IMR-90 (cell line): Measurements from ENCODE around the gene ZBTB45. TPM values are rescaled to one million over a fixed set of nuclear protein-coding genes. Genes with fewer than 3 reads are reported as not detected.

Experiments used
- ATAC-seq: fragments of 200-7000 bp; cut with Tn5 transposase; 2 replicates; pipeline ENCODE4 v1.9.1; 2020; ENCODE audit warnings: low read depth, mild to moderate bottlenecking, moderate library complexity
- BruUV-seq: library from RNA; stranded (reverse); fragments of 400-500 nt; replicated peaks from 2 replicates; lab custom pipeline; 2021; lab: Mats Ljungman, UMichigan
- CTCF ChIA-PET: fragments of 300-600 bp; formaldehyde crosslinking; extraction: SDS; loops from one replicate; lab custom pipeline; 2021; ENCODE audit warnings: antibody characterized with exemption; lab: Yijun Ruan, JAX
- POLR2A ChIA-PET: fragments of 300-600 bp; sonication (Branson Sonifier 250); formaldehyde crosslinking; loops from one replicate; lab custom pipeline; 2022; ENCODE audit warnings: antibody characterized with exemption; ENCODE audit not compliant: unreplicated experiment; lab: Charles Lee
- DNase-seq: peaks from one replicate; pipeline ENCODE4 v3.0.0; 2013
- H2AFZ ChIP-seq: replicated peaks from 2 replicates; pipeline ENCODE3; 2013; ENCODE audit warnings: low read length, mild to moderate bottlenecking; ENCODE audit not compliant: poor library complexity
- H2AK5ac ChIP-seq: 2 replicates; pipeline ENCODE4 v1.6.1; 2013; ENCODE audit warnings: low read depth, low read length, inconsistent platforms
- H2AK9ac ChIP-seq: replicated peaks from 2 replicates; pipeline ENCODE3; 2013; ENCODE audit warnings: mild to moderate bottlenecking, low read depth, low read length, moderate library complexity; ENCODE audit not compliant: poor library complexity
- H2BK120ac ChIP-seq: 2 replicates; pipeline ENCODE4 v1.6.1; 2013; ENCODE audit warnings: low read depth, low read length, inconsistent platforms
- H2BK15ac ChIP-seq: 3 replicates; pipeline ENCODE4 v1.6.1; 2013; ENCODE audit warnings: low read depth, low read length, inconsistent platforms
- H2BK20ac ChIP-seq: 2 replicates; pipeline ENCODE4 v1.6.1; 2013; ENCODE audit warnings: low read depth, mild to moderate bottlenecking, inconsistent platforms, low read length, moderate library complexity
- H2BK5ac ChIP-seq: 2 replicates; pipeline ENCODE4 v1.6.1; 2013; ENCODE audit warnings: mild to moderate bottlenecking, low read depth, low read length, inconsistent platforms; ENCODE audit not compliant: poor library complexity, severe bottlenecking
- H3K14ac ChIP-seq: replicated peaks from 2 replicates; pipeline ENCODE4 v1.6.1; 2013; ENCODE audit warnings: low read depth, low read length, inconsistent platforms
- H3K18ac ChIP-seq: 2 replicates; pipeline ENCODE4 v1.6.1; 2013; ENCODE audit warnings: low read depth, low read length, control low read depth
- H3K23ac ChIP-seq: 2 replicates; pipeline ENCODE4 v1.6.1; 2013; ENCODE audit warnings: low read depth, low read length, inconsistent platforms
- H3K27ac ChIP-seq: 2 replicates; pipeline ENCODE4 v1.5.1; 2013; ENCODE audit warnings: mild to moderate bottlenecking, control low read depth, low read length; ENCODE audit not compliant: insufficient read depth
- H3K27me3 ChIP-seq: 2 replicates; pipeline ENCODE4 v1.6.1; 2013; ENCODE audit warnings: low read length; ENCODE audit not compliant: control insufficient read depth, insufficient read depth
- H3K36me3 ChIP-seq: 2 replicates; pipeline ENCODE4 v1.6.1; 2013; ENCODE audit warnings: low read length, mixed read lengths; ENCODE audit not compliant: control insufficient read depth, insufficient read depth
- H3K4ac ChIP-seq: 2 replicates; pipeline ENCODE4 v1.6.1; 2013; ENCODE audit warnings: low read depth, low read length, inconsistent platforms
- H3K4me1 ChIP-seq: 2 replicates; pipeline ENCODE4 v1.6.1; 2013; ENCODE audit warnings: low read length, mixed read lengths; ENCODE audit not compliant: control insufficient read depth, insufficient read depth
- H3K4me2 ChIP-seq: 2 replicates; pipeline ENCODE4 v1.6.1; 2013; ENCODE audit warnings: low read depth, mild to moderate bottlenecking, control low read depth, low read length, moderate library complexity
- H3K4me3 ChIP-seq: 2 replicates; pipeline ENCODE4 v1.5.1; 2013; ENCODE audit warnings: low read depth, mild to moderate bottlenecking, control low read depth, low read length, moderate library complexity; ENCODE audit not compliant: insufficient read depth
- H3K56ac ChIP-seq: 2 replicates; pipeline ENCODE4 v1.6.1; 2013; ENCODE audit warnings: low read length, inconsistent platforms; ENCODE audit not compliant: insufficient read depth; ENCODE audit errors: extremely low read depth
- H3K79me1 ChIP-seq, 2 experiments: 2 replicates each; pipeline ENCODE4 v1.6.1; 2013; ENCODE audit warnings: low read length in 2 of 2, inconsistent platforms in 1 of 2, low read depth in 1 of 2
- H3K9ac ChIP-seq: 2 replicates; pipeline ENCODE4 v1.6.1; 2013; ENCODE audit warnings: low read depth, low read length, control low read depth
- H3K9me1 ChIP-seq: 2 replicates; pipeline ENCODE4 v1.6.1; 2013; ENCODE audit warnings: low read length, inconsistent platforms; ENCODE audit not compliant: insufficient read depth
- H3K9me3 ChIP-seq: 2 replicates; pipeline ENCODE4 v1.6.1; 2013; ENCODE audit warnings: low read length; ENCODE audit not compliant: control insufficient read depth, insufficient read depth
- H4K20me1 ChIP-seq: 2 replicates; pipeline ENCODE4 v1.6.1; 2013; ENCODE audit warnings: low read length, inconsistent platforms; ENCODE audit not compliant: insufficient read depth
- H4K5ac ChIP-seq: 2 replicates; pipeline ENCODE4 v1.6.1; 2013; ENCODE audit warnings: mild to moderate bottlenecking, low read depth, low read length, control low read depth
- H4K8ac ChIP-seq, 2 experiments: 2 replicates each; pipeline ENCODE4 v1.6.1; 2013; ENCODE audit warnings: low read depth in 2 of 2, low read length in 2 of 2, control low read depth in 1 of 2, inconsistent platforms in 1 of 2
- H4K91ac ChIP-seq: 2 replicates; pipeline ENCODE4 v1.6.1; 2013; ENCODE audit warnings: low read depth, low read length, inconsistent platforms; ENCODE audit not compliant: insufficient read depth
- BHLHE40 ChIP-seq: fragments of 150-350 bp; IDR thresholded peaks from 2 replicates; pipeline ENCODE4 v1.6.1; 2016; ENCODE audit warnings: mild to moderate bottlenecking, low read depth, low read length
- CEBPB ChIP-seq: IDR thresholded peaks from 2 replicates; pipeline ENCODE4 v1.6.1; 2012; ENCODE audit warnings: low read depth, low read length, improper control_type of control experiment
- CHD1 ChIP-seq: IDR thresholded peaks from 2 replicates; pipeline ENCODE4 v1.6.1; 2012; ENCODE audit warnings: low read depth, low read length, improper control_type of control experiment
- FOS ChIP-seq: fragments of 150-350 bp; IDR thresholded peaks from 2 replicates; pipeline ENCODE4 v1.6.1; 2016; ENCODE audit warnings: low read depth, low read length
- MAFK ChIP-seq: IDR thresholded peaks from 2 replicates; pipeline ENCODE4 v1.6.1; 2012; ENCODE audit warnings: low read depth, low read length, improper control_type of control experiment
- MAZ ChIP-seq: IDR thresholded peaks from 2 replicates; pipeline ENCODE4 v1.6.1; 2012; ENCODE audit warnings: low read depth, mild to moderate bottlenecking, low read length, improper control_type of control experiment, moderate library complexity, borderline replicate concordance
- MXI1 ChIP-seq: IDR thresholded peaks from 2 replicates; pipeline ENCODE4 v1.6.1; 2012; ENCODE audit warnings: low read depth, mild to moderate bottlenecking, low read length, moderate library complexity, borderline replicate concordance
- NFE2L2 ChIP-seq: fragments of 150-350 bp; IDR thresholded peaks from 2 replicates; pipeline ENCODE4 v1.6.1; 2016; ENCODE audit warnings: low read depth, mild to moderate bottlenecking, low read length
- POLR2A ChIP-seq: IDR thresholded peaks from 2 replicates; pipeline ENCODE4 v1.6.1; 2012; ENCODE audit warnings: mild to moderate bottlenecking, low read depth, low read length
- RAD21 ChIP-seq: IDR thresholded peaks from 2 replicates; pipeline ENCODE4 v1.6.1; 2012; ENCODE audit warnings: low read length, improper control_type of control experiment
- RCOR1 ChIP-seq: IDR thresholded peaks from 2 replicates; pipeline ENCODE4 v1.6.1; 2012; ENCODE audit warnings: mild to moderate bottlenecking, low read length, improper control_type of control experiment; ENCODE audit not compliant: insufficient replicate concordance
- RFX5 ChIP-seq: IDR thresholded peaks from 2 replicates; pipeline ENCODE4 v1.8.0; 2012; ENCODE audit warnings: low read depth, mild to moderate bottlenecking, low read length, moderate library complexity
- SMC3 ChIP-seq: fragments of 150-350 bp; IDR thresholded peaks from 2 replicates; pipeline ENCODE4 v1.6.1; 2016; ENCODE audit warnings: low read depth, mild to moderate bottlenecking, antibody characterized with exemption, low read length, moderate library complexity
- WGBS, 2 experiments: methylation state at CpG; one replicate each; pipeline versions ENCODE4 v1.1.5 to v1.1.7; 2013; ENCODE audit warnings: missing lambda C conversion rate in 2 of 2; ENCODE audit not compliant: insufficient read length in 1 of 2; ENCODE audit errors: extremely low coverage in 2 of 2; 5-methylcytosine and 5-hydroxymethylcytosine counted together
- dilution Hi-C: fragments of 300-500 bp; cut with HindIII; formaldehyde crosslinking; loops from one replicate; pipeline ENCODE4 v1.14.3; 2018; ENCODE audit warnings: low sequenced_read_pairs; ENCODE audit not compliant: unreplicated experiment
- in situ Hi-C: fragments of 300-500 bp; cut with MboI; formaldehyde crosslinking; loops from 3 replicates; pipeline ENCODE4 v1.14.3; 2019; ENCODE audit warnings: low sequenced_read_pairs, inconsistent platforms, mixed read lengths
- intact Hi-C: fragments of 100-400 bp; cut with micrococcal nuclease; formaldehyde crosslinking; loops from 2 replicates; pipeline ENCODE4 v1.10.0; 2022
- polyA plus RNA-seq, 3 experiments: library from polyadenylated mRNA; depleted of rRNA; stranded (reverse); fragments of >200 nt; gene quantifications; 2 replicates each; pipeline ENCODE4 v1.2.3, GENCODE V29; 2012; ENCODE audit warnings: low replicate concordance in 1 of 3
- total RNA-seq: library from RNA; depleted of rRNA; stranded (reverse); fragments of >200 nt; gene quantifications from 2 replicates; pipeline ENCODE4 v1.2.3, GENCODE V29; 2012
- TF ChIP-seq, protein P1 (sequence below): fragments of 150-350 bp; IDR thresholded peaks from 2 replicates; pipeline ENCODE4 v1.6.1; 2017; ENCODE audit warnings: mild to moderate bottlenecking, antibody characterized with exemption, low read length, low read depth
- TF ChIP-seq, protein P2 (sequence below): conservative IDR thresholded peaks from 2 replicates; pipeline ENCODE4 v1.5.1; 2012; ENCODE audit warnings: mild to moderate bottlenecking, low read depth, low read length, improper control_type of control experiment
- TF ChIP-seq, protein P3 (sequence below): fragments of 150-350 bp; IDR thresholded peaks from 2 replicates; pipeline ENCODE4 v1.6.1; 2016; ENCODE audit warnings: low read depth, mild to moderate bottlenecking, low read length, moderate library complexity, borderline replicate concordance

The ZBTB45 gene
- total and polyA plus RNA-seq, 2 of the 4 experiments (the other 2 are of a cell fraction), result 1.4 to 9.7 TPM

DNA sequence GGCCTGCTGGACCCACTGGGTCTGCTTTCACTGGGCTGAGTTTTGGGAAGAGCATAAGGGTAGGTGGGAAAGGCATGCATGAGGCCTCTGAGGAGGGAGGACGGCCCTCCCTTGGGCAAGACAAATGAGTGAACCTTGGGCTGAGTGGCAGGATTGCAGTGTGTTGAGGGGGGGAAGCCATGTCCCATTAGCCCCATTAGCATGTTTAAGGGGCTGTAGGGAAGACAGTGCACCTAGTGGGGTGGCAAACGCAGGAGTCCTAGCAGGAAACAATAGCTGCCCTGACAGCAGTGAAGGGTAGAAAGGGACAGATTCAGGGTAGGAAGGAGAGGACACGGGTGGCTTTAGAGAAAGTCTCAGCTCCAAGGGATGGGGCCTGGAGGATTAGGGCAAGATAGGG is 3.1 kb upstream of the ZBTB45 start:
- Histone ChIP-seq H2BK5ac (no peak overlapping the region), H4K8ac (no peak overlapping the region), H2AK5ac (no peak overlapping the region), H2BK120ac (no peak overlapping the region), H3K9me1 (peaks cover 7% of the 10 kb centered on the region), H3K27me3 (no peaks in the 10 kb centered on the region; the same call in 1 of the 2 replicates), H3K4me2 (no peak overlapping the region), H3K79me1 (peaks cover 0 to 21% of the 10 kb centered on the region in 2 experiments; a peak in 3 of 4 replicates), H3K9me3 (no peaks in the 10 kb centered on the region), H3K18ac (no peak overlapping the region), H4K20me1 (peaks cover 14% of the 10 kb centered on the region), H2AFZ (peak overlapping the region; percentile 7), H4K91ac (no peak overlapping the region), H2AK9ac (no peak overlapping the region), H3K14ac (no peak overlapping the region), H3K36me3 (no peaks in the 10 kb centered on the region), H3K56ac (no peak overlapping the region), H2BK20ac (no peak overlapping the region), H3K4ac (no peak overlapping the region), H3K27ac (no peak overlapping the region), H2BK15ac (no peak overlapping the region), H3K23ac (no peak overlapping the region), H3K9ac (no peak overlapping the region), H3K4me1 (peaks cover 6% of the 10 kb centered on the region), H3K4me3 (no peak overlapping the region), H4K5ac (no peak overlapping the region)
- in situ Hi-C loops, result no loop called here
- intact Hi-C loops, result no loop called here
- ChIA-PET POLR2A (interaction anchor here (0.6 kb wide), 1 partner anchor 626 kb away, joined by 3 read pairs; no protein-coding TSS in a partner anchor), CTCF (no interaction called here)
- no peak for ATAC-seq
- no TSS peak for BruUV-seq
- no peak for TF ChIP-seq RAD21
- TF ChIP-seq, protein P1, sequence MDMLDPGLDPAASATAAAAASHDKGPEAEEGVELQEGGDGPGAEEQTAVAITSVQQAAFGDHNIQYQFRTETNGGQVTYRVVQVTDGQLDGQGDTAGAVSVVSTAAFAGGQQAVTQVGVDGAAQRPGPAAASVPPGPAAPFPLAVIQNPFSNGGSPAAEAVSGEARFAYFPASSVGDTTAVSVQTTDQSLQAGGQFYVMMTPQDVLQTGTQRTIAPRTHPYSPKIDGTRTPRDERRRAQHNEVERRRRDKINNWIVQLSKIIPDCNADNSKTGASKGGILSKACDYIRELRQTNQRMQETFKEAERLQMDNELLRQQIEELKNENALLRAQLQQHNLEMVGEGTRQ, result no peak
- TF ChIP-seq SMC3, result no peak
- TF ChIP-seq CEBPB, result no peak
- no peak for TF ChIP-seq RCOR1
- no peak for TF ChIP-seq MAZ
- TF ChIP-seq POLR2A, result no peak
- TF ChIP-seq, protein P2, sequence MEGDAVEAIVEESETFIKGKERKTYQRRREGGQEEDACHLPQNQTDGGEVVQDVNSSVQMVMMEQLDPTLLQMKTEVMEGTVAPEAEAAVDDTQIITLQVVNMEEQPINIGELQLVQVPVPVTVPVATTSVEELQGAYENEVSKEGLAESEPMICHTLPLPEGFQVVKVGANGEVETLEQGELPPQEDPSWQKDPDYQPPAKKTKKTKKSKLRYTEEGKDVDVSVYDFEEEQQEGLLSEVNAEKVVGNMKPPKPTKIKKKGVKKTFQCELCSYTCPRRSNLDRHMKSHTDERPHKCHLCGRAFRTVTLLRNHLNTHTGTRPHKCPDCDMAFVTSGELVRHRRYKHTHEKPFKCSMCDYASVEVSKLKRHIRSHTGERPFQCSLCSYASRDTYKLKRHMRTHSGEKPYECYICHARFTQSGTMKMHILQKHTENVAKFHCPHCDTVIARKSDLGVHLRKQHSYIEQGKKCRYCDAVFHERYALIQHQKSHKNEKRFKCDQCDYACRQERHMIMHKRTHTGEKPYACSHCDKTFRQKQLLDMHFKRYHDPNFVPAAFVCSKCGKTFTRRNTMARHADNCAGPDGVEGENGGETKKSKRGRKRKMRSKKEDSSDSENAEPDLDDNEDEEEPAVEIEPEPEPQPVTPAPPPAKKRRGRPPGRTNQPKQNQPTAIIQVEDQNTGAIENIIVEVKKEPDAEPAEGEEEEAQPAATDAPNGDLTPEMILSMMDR, result no peak
- no peak for TF ChIP-seq CHD1
- TF ChIP-seq RFX5, result no peak
- TF ChIP-seq, protein P3, sequence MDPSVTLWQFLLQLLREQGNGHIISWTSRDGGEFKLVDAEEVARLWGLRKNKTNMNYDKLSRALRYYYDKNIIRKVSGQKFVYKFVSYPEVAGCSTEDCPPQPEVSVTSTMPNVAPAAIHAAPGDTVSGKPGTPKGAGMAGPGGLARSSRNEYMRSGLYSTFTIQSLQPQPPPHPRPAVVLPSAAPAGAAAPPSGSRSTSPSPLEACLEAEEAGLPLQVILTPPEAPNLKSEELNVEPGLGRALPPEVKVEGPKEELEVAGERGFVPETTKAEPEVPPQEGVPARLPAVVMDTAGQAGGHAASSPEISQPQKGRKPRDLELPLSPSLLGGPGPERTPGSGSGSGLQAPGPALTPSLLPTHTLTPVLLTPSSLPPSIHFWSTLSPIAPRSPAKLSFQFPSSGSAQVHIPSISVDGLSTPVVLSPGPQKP, result no peak
- TF ChIP-seq NFE2L2, result no peak
- no peak for TF ChIP-seq MAFK
- no peak for TF ChIP-seq FOS
- TF ChIP-seq MXI1, result no peak
- no peak for TF ChIP-seq BHLHE40
- WGBS, 2 experiments, result 62% methylated on average over 2 of the region's 3 CpGs; no CpG with 5 or more reads in 1 of the 2 experiments
- dilution Hi-C loops, result no loop called here
- no peak for DNase-seq
